GM19193 (cell line): ENCODE data around the gene KLK2.

Experiments used
- POLR2A ChIP-seq: IDR thresholded peaks from 4 replicates; pipeline ENCODE4 v1.6.1; 2011; ENCODE audit not compliant: insufficient read depth, insufficient read length; ENCODE audit errors: extremely low read depth

Gene KLK2

GRCh38 chr19:50921426-50922316 lies 48.4 kb downstream of the KLK2 start:
- no peak for TF ChIP-seq POLR2A

DNA sequence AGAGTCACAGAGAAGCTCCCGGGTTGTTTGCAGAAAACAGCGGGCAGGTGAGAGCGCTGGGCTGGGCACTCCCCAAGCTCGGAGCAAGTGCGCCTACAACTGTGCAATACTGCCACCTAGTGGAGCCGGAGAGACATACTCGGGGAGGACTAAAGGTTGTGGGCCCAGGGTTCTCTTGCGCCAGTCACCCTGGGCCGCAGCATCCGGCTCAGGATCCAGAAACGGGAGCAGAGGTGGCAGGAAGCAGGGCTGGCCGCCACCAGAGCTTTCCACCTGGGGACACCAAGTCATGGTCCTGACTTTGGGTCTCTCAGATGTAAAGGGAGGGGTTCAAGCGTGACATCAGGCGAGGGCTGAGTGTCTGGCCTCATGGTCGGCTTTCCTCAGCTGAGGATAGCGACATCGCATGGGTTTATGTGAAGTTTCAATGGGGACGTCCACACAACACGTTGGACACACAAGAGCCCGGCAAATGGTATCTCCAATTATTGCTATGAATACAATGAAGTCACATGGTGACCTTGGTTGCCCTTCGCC lies 49.1 kb downstream of the KLK2 start:
- TF ChIP-seq POLR2A = no peak

DNA sequence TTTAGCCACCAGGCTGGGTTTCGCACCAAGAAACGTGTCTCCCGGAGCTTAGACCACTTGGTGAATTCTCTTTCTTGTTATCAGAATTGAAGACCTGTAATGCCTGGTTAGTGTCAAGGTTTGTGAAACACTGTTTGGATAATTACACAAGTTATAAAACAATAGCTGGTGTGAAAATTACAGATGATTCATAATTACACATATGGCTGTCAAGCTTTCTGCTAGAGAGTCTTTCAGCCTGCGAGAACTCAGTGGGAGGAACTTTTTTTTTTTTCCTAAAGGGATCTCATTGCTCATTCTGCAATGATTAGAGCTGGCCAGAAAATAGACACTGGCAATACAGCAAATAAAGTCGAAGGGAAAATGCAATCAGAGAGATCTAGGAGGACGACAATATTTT lies 51.3 kb downstream of the KLK2 start:
- no peak for TF ChIP-seq POLR2A

DNA sequence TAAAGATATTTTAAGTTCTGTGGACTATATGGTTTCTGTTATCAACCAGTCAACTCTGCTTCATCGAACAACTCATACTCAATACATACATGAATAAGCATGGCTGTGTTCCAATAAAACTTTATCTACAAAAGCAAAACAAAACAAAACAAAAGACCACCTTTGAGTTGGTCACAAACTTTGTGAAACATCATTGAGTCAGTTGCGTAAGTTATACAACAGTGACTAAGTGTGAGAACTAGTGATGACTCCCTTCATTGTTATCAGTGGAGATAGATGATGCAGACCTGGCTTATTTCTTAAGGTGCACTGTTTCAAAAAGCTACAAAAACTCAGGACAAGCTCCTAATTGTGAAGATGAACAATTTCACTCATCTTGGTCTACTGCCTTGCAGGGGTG lies 52.5 kb downstream of the KLK2 start:
- TF ChIP-seq POLR2A = no peak

- no peak for TF ChIP-seq POLR2A
Measured at GRCh38 chr19:50926144-50926543, 52.9 kb downstream of the KLK2 start.

DNA sequence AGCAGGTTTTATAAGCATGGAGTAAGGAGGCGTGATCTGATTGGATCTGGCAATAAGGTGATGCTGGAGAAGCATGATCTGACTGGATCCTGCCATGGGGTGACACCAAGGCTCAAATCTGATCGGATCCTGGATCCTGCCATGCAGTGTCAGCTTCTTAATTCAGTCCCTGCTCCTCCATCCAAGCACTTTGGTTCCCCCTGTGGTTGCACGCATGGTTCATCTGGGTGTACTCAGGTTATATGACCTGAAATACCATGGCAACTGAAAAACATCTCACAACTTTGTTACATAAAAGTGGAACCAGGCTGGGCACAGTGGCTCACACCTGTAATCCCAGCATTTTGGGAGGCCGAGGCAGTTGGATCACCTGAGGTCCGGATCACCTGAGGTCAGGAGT lies 55.6 kb downstream of the KLK2 start:
- TF ChIP-seq POLR2A = no peak
